Heart left ventricle (tissue), 16 donors: ENCODE data around the gene EIF5A. TPM values are rescaled to one million over a fixed set of nuclear protein-coding genes. Genes with fewer than 3 reads are reported as not detected.

Experiments
- ATAC-seq, 4 donors: fragments of 200-7000 bp; cut with Tn5 transposase; one replicate each; pipeline ENCODE4 v1.9.1; 2020 to 2022; ENCODE audit warnings: moderate library complexity in 4 of 4, mild to moderate bottlenecking in 3 of 4, moderate number of reproducible peaks in 1 of 4
- DNase-seq, 5 donors: peaks; one replicate each; pipeline ENCODE4 v3.0.0-alpha.2; 2020
- H3K27ac ChIP-seq, 12 donors: fragments of 200-600 bp; sonication (generic) in 4 of 12; one replicate each; pipeline versions ENCODE4 v1.5.0 to v1.8.0; 2016 to 2022; ENCODE audit warnings: mild to moderate bottlenecking in 2 of 12
- H3K27me3 ChIP-seq, 9 donors: fragments of 200-600 bp; sonication (generic) in 2 of 9; one replicate each; pipeline versions ENCODE4 v1.5.1 to v1.8.0; 2016 to 2022; ENCODE audit warnings: mild to moderate bottlenecking in 3 of 9
- H3K36me3 ChIP-seq, 9 donors: fragments of 200-600 bp; sonication (generic) in 2 of 9; one replicate each; pipeline versions ENCODE4 v1.5.0 to v1.8.0; 2018 to 2022; ENCODE audit warnings: mild to moderate bottlenecking in 2 of 9
- H3K4me1 ChIP-seq, 12 donors: fragments of 200-600 bp; sonication (generic) in 4 of 12; one replicate each; pipeline versions ENCODE4 v1.5.0 to v1.8.0; 2016 to 2022; ENCODE audit warnings: mild to moderate bottlenecking in 3 of 12
- H3K4me3 ChIP-seq, 12 donors: fragments of 200-600 bp; sonication (generic) in 4 of 12; one replicate each; pipeline versions ENCODE4 v1.5.0 to v1.8.0; 2017 to 2022; ENCODE audit warnings: mild to moderate bottlenecking in 9 of 12, moderate library complexity in 4 of 12
- H3K9me3 ChIP-seq, 12 donors: fragments of 200-600 bp; sonication (generic) in 4 of 12; one replicate each; pipeline versions ENCODE4 v1.5.0 to v1.8.0; 2016 to 2022; ENCODE audit warnings: mild to moderate bottlenecking in 1 of 12
- POLR2A ChIP-seq, 2 donors: fragments of 450-650 bp; IDR thresholded peaks; one replicate each; pipeline ENCODE4 v1.6.1; 2017; ENCODE audit warnings: antibody characterized with exemption in 2 of 2, mild to moderate bottlenecking in 2 of 2, moderate library complexity in 2 of 2
- WGBS, 4 donors: extraction: QIAGEN DNeasy Blood & Tissue Kit in 2 of 4; methylation state at CpG; one replicate each; pipeline versions ENCODE4 v1.1.5 to v1.1.7; 2013 to 2018; 5-methylcytosine and 5-hydroxymethylcytosine counted together
- intact Hi-C, 10 donors: fragments of 100-400 bp; cut with DNase I; formaldehyde crosslinking; loops; one replicate each; pipeline versions ENCODE4 v1.11.1 to v1.14.2; 2022
- polyA plus RNA-seq, 2 donors: library from polyadenylated mRNA; stranded (reverse); fragments of 200-250 nt; gene quantifications; one replicate each; pipeline ENCODE4 v1.2.3, GENCODE V29; 2013
- total RNA-seq, 9 donors: library from RNA; depleted of rRNA in 2 of 9; stranded (reverse); fragments of >200 nt in 2 of 9; fragmentation: NEBNext Ultra II Directional in 3 of 9; extraction: Animal tissue kit (Norgen Biotek cat#: 25700) in 3 of 9; gene quantifications; one replicate each; pipeline versions ENCODE4 v1.1.0 to v1.2.4, GENCODE V29; 2016 to 2023
- TF ChIP-seq, protein P1 (sequence below), 12 donors: fragments of 200-600 bp; sonication (generic) in 4 of 12; IDR thresholded peaks; one replicate each; pipeline versions ENCODE4 v1.5.0 to v1.8.0; 2018 to 2022; ENCODE audit warnings: antibody characterized with exemption in 12 of 12, mild to moderate bottlenecking in 5 of 12
- donor health status: ischemic (EF 13 %, LVEDD 7.1; RV severe dilation, severe dysfunction).
- donor health status: healthy with polysubstance abuse.
- donor health status: DM: no; HTN: yes; CAD: no.
- donor health status: DM: no; HTN: no; CAD: no.
- donor health status: ischemic (EF 25% LVEDD 6.9; RV normal size, moderate dysfunction).
- donor health status: ischemic (EF 25% LVEDD 5.7; RV mildly dilated, moderate dysfunction).
- donor health status: healthy.
- donor health status: DM: yes; HTN: yes; CAD: no.
- donor health status: ischemic (EF 35%, LVEDD 5.7; RV mildly dilated, moderate dysfunction).
- donor health status: nonischemic (EF 11% LVEDD 7.7; RV severe dilation, severe dysfunction).
- donor health status: DM: yes; HTN: yes; CAD: no.
- donor health status: PGD.
- donor health status: ischemic (EF 29% LVEDD 5.4; RV normal size, mild dysfunction).
- donor health status: nonischemic (EF 23%, LVEDD 6.1; RV moderate dilation, normal function).

The EIF5A gene
- total and polyA plus RNA-seq, 11 donors = 120 to 934 (median 268) TPM

GRCh38 chr17:7317161-7317803 is 9.9 kb downstream of the EIF5A start:
- H3K36me3 ChIP-seq = peaks cover 3 to 85% (median 77%) of the 10 kb centered on the region in 9 donors
- no peaks in the 10 kb centered on the region for H3K27me3 ChIP-seq
- intact Hi-C loops = no loop called here
- peaks cover 3 to 34% (median 29%) of the 10 kb centered on the region in 12 donors for H3K4me1 ChIP-seq
- 82 to 85% (median 83%) methylated on average over 14 to 16 of the region's 16 CpGs for WGBS, 4 donors
- DNase-seq (no peak), ATAC-seq (no peak)
- H3K4me3 ChIP-seq = no peak overlapping the region
- TF ChIP-seq, protein P1, sequence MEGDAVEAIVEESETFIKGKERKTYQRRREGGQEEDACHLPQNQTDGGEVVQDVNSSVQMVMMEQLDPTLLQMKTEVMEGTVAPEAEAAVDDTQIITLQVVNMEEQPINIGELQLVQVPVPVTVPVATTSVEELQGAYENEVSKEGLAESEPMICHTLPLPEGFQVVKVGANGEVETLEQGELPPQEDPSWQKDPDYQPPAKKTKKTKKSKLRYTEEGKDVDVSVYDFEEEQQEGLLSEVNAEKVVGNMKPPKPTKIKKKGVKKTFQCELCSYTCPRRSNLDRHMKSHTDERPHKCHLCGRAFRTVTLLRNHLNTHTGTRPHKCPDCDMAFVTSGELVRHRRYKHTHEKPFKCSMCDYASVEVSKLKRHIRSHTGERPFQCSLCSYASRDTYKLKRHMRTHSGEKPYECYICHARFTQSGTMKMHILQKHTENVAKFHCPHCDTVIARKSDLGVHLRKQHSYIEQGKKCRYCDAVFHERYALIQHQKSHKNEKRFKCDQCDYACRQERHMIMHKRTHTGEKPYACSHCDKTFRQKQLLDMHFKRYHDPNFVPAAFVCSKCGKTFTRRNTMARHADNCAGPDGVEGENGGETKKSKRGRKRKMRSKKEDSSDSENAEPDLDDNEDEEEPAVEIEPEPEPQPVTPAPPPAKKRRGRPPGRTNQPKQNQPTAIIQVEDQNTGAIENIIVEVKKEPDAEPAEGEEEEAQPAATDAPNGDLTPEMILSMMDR (IDR thresholded peaks at IDR 0.05) = no peak
- no peak for TF ChIP-seq POLR2A (IDR thresholded peaks at IDR 0.05)
- H3K9me3 ChIP-seq = no peaks in the 10 kb centered on the region
- H3K27ac ChIP-seq = no peak overlapping the region

- no peak overlapping the region for H3K4me3 ChIP-seq
Measured at GRCh38 chr17:7318121-7318860, 10.9 kb downstream of the EIF5A start.

GRCh38 chr17:7321466-7321865 is 14.0 kb downstream of the EIF5A start:
- 83 to 93% (median 89%) methylated on average over 9 to 15 of the region's 15 CpGs for WGBS, 4 donors

More at GRCh38 chr17:7318121-7318860, 10.9 kb downstream of the EIF5A start:
- Histone ChIP-seq H3K27ac (no peak overlapping the region), H3K4me1 (peaks cover 3 to 24% (median 21%) of the 10 kb centered on the region in 12 donors), H3K36me3 (peaks cover 3 to 85% (median 77%) of the 10 kb centered on the region in 9 donors), H3K27me3 (no peaks in the 10 kb centered on the region), H3K9me3 (no peaks in the 10 kb centered on the region)
- intact Hi-C loops = no loop called here
- 86 to 92% (median 91%) methylated on average over 10 to 13 of the region's 13 CpGs for WGBS, 4 donors
- ATAC-seq (no peak), DNase-seq (no peak)
- TF ChIP-seq, protein P1 (IDR thresholded peaks at IDR 0.05) = no peak
- TF ChIP-seq POLR2A (IDR thresholded peaks at IDR 0.05) = no peak

More at GRCh38 chr17:7321466-7321865, 14.0 kb downstream of the EIF5A start:
- intact Hi-C loops = loop anchor here in 1 of 10 donors (1.0 kb wide), 1 partner anchor 11 kb away; no protein-coding TSS in a partner anchor
- H3K36me3 ChIP-seq = peaks cover 0 to 99% (median 89%) of the 10 kb centered on the region in 9 donors
- ATAC-seq (no peak), DNase-seq (no peak)
- H3K9me3 ChIP-seq = no peaks in the 10 kb centered on the region
- H3K27ac ChIP-seq = no peak overlapping the region
- peaks cover 0 to 8% (median 0%) of the 10 kb centered on the region in 12 donors for H3K4me1 ChIP-seq
- TF ChIP-seq, protein P1 (IDR thresholded peaks at IDR 0.05) = no peak
- TF ChIP-seq POLR2A (IDR thresholded peaks at IDR 0.05) = no peak
- H3K4me3 ChIP-seq = no peak overlapping the region
- H3K27me3 ChIP-seq = no peaks in the 10 kb centered on the region
